Suprapubic skin (tissue), 3 donors: ENCODE measurements around the gene IL17REL.

Source experiments
- EP300 ChIP-seq: sonication (generic); formaldehyde crosslinking; IDR thresholded peaks from one replicate; pipeline ENCODE4 v1.6.1; 2017; ENCODE audit warnings: antibody characterized with exemption
- TF ChIP-seq, protein P1 (sequence below), 2 donors: fragments of 200-600 bp in 1 of 2; fragments of 450-650 bp in 1 of 2; sonication (generic) in 1 of 2; IDR thresholded peaks; one replicate each; pipeline ENCODE4 v1.5.1; 2016 to 2019; ENCODE audit warnings: antibody characterized with exemption in 2 of 2, mild to moderate bottlenecking in 1 of 2, moderate library complexity in 1 of 2

DNA sequence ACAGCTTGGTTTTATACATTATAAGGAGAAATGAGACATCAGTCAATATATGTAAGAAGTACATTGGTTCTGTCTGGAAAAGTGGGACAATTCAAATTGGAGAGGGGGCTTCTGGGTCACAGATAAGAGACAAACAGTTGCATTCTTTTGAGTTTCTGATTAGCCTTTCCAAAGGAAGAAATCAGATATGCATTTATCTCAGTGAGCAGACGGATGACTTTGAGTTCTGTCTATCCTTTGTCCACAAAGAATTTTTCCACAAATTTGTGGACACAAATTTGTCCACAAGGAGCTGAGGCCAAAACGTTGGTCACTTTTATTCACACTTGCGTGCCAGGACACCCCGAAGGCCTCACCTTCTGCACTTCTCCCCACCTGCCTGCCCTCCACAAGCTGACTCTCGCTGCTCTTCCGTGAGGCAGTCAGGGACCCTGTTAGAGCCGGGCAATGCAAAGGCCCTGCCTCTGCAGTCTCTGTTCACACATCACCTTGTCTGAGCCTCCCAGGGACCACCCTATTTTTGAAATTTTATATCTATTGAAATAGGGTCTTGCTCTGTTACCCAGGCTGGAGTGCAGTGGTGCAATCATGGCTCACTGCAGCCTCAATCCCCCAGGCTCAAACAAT lies 20.5 kb downstream of the IL17REL start:
- TF ChIP-seq EP300, result no peak
- TF ChIP-seq, protein P1, sequence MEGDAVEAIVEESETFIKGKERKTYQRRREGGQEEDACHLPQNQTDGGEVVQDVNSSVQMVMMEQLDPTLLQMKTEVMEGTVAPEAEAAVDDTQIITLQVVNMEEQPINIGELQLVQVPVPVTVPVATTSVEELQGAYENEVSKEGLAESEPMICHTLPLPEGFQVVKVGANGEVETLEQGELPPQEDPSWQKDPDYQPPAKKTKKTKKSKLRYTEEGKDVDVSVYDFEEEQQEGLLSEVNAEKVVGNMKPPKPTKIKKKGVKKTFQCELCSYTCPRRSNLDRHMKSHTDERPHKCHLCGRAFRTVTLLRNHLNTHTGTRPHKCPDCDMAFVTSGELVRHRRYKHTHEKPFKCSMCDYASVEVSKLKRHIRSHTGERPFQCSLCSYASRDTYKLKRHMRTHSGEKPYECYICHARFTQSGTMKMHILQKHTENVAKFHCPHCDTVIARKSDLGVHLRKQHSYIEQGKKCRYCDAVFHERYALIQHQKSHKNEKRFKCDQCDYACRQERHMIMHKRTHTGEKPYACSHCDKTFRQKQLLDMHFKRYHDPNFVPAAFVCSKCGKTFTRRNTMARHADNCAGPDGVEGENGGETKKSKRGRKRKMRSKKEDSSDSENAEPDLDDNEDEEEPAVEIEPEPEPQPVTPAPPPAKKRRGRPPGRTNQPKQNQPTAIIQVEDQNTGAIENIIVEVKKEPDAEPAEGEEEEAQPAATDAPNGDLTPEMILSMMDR (IDR thresholded peaks at IDR 0.05), result no peak
